Trophoblast cell (in vitro differentiated cells and primary cell): Measurements from ENCODE around the gene CTSZ.

Experiments
- DNase-seq, 2 donors: peaks; one replicate each; pipeline ENCODE4 v3.0.0-alpha.2; 2016
- H2AFZ ChIP-seq: 2 replicates; pipeline ENCODE4 v1.6.1; 2013; ENCODE audit warnings: low read length, moderate library complexity, mild to moderate bottlenecking; ENCODE audit not compliant: insufficient read depth, poor library complexity
- H2AK5ac ChIP-seq: 2 replicates; pipeline ENCODE4 v1.6.1; 2013; ENCODE audit warnings: mild to moderate bottlenecking, low read length
- H2BK120ac ChIP-seq: 2 replicates; pipeline ENCODE4 v1.6.1; 2013; ENCODE audit warnings: low read length, mild to moderate bottlenecking, moderate library complexity; ENCODE audit not compliant: insufficient read depth, poor library complexity
- H2BK12ac ChIP-seq: 2 replicates; pipeline ENCODE4 v1.6.1; 2013; ENCODE audit warnings: mild to moderate bottlenecking, low read length, moderate library complexity
- H2BK5ac ChIP-seq: 2 replicates; pipeline ENCODE4 v1.6.1; 2013; ENCODE audit warnings: low read length, low read depth, moderate library complexity, mild to moderate bottlenecking; ENCODE audit not compliant: poor library complexity
- H3K14ac ChIP-seq: 2 replicates; pipeline ENCODE4 v1.6.1; 2013; ENCODE audit warnings: mild to moderate bottlenecking, low read length
- H3K18ac ChIP-seq: 2 replicates; pipeline ENCODE4 v1.6.1; 2013; ENCODE audit warnings: mild to moderate bottlenecking, low read length
- H3K23ac ChIP-seq: 2 replicates; pipeline ENCODE4 v1.6.1; 2013; ENCODE audit warnings: low read length
- H3K27ac ChIP-seq: 2 replicates; pipeline ENCODE4 v1.5.1; 2013; ENCODE audit warnings: low read depth, mild to moderate bottlenecking, inconsistent platforms, low read length, moderate library complexity
- H3K27me3 ChIP-seq: 2 replicates; pipeline ENCODE4 v1.6.1; 2013; ENCODE audit warnings: inconsistent platforms, mild to moderate bottlenecking, low read length, moderate library complexity; ENCODE audit not compliant: insufficient read depth
- H3K36me3 ChIP-seq, 2 experiments: 1 replicate in 1 of 2; 2 replicates in 1 of 2; pipeline ENCODE4 v1.6.1; 2013; ENCODE audit warnings: low read length in 2 of 2, mild to moderate bottlenecking in 2 of 2, moderate library complexity in 1 of 2; ENCODE audit not compliant: insufficient read depth in 2 of 2, control insufficient read depth in 1 of 2
- H3K4ac ChIP-seq: 2 replicates; pipeline ENCODE4 v1.6.1; 2013; ENCODE audit warnings: low read depth, mild to moderate bottlenecking, low read length, moderate library complexity
- H3K4me1 ChIP-seq, 2 experiments: 1 replicate in 1 of 2; 2 replicates in 1 of 2; pipeline ENCODE4 v1.6.1; 2013; ENCODE audit warnings: low read length in 2 of 2, mild to moderate bottlenecking in 2 of 2, moderate library complexity in 1 of 2; ENCODE audit not compliant: insufficient read depth in 2 of 2, control insufficient read depth in 1 of 2
- H3K4me2 ChIP-seq: 2 replicates; pipeline ENCODE4 v1.6.1; 2013; ENCODE audit warnings: inconsistent platforms, mild to moderate bottlenecking, low read length, moderate library complexity
- H3K4me3 ChIP-seq: 2 replicates; pipeline ENCODE4 v1.5.1; 2013; ENCODE audit warnings: mild to moderate bottlenecking, low read depth, low read length, inconsistent platforms
- H3K79me1 ChIP-seq: one replicate; pipeline ENCODE4 v1.6.1; 2013; ENCODE audit warnings: low read length
- H3K79me2 ChIP-seq: 2 replicates; pipeline ENCODE4 v1.6.1; 2013; ENCODE audit warnings: low read length, mild to moderate bottlenecking; ENCODE audit not compliant: control insufficient read depth, insufficient read depth, poor library complexity
- H3K9ac ChIP-seq: 2 replicates; pipeline ENCODE4 v1.6.1; 2013; ENCODE audit warnings: mild to moderate bottlenecking, low read length
- H3K9me3 ChIP-seq: 2 replicates; pipeline ENCODE4 v1.6.1; 2013; ENCODE audit warnings: low read depth, mild to moderate bottlenecking, control low read depth, inconsistent platforms, low read length; ENCODE audit not compliant: insufficient read depth
- H4K12ac ChIP-seq: 2 replicates; pipeline ENCODE4 v1.6.1; 2013; ENCODE audit warnings: low read depth, mild to moderate bottlenecking, low read length, moderate library complexity
- H4K8ac ChIP-seq: 2 replicates; pipeline ENCODE4 v1.6.1; 2013; ENCODE audit warnings: low read depth, mild to moderate bottlenecking, low read length, moderate library complexity
- H4K91ac ChIP-seq: one replicate; pipeline ENCODE4 v1.6.1; 2013; ENCODE audit warnings: low read depth, mild to moderate bottlenecking, low read length, moderate library complexity
- WGBS: extraction: QIAGEN DNeasy Blood & Tissue Kit; methylation state at CpG from one replicate; pipeline ENCODE4 v1.1.7; 2013; ENCODE audit warnings: missing lambda C conversion rate; ENCODE audit not compliant: insufficient read length, insufficient coverage; ENCODE audit errors: extremely low coverage; 5-methylcytosine and 5-hydroxymethylcytosine counted together

Gene CTSZ

DNA sequence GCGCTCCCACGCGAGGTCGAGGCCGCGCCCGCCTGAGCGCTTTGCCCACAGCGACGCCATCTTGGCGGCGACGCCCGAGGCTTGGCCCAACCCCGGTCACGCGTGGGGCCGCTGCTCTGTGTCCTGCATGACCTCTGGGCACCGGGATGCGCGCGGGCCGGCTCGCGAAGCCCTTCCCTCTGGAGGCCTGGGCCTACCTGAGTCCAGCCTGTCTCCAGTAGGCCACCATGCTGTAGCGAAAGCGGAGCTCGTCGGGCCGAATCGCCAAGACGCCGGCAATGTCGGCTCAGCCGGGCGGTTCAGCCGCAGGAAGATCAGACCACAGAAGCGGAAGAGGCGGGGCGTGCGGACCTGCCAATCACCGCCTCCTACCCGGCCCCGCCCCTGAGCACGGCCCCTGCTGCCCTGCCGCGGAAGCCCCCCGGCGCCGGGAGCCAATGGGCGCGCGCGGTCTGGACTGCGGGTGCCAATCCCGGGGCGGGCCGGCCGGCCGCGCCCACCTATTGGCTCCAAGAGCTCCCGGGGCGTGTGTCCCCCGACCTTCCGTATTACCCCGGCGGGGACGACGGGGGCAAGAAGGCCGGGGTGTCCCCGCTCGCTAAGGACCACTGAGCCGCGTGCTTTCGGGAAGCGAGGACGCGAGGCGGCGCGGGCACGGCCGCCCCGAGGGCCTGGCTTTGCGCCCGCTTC is 25.1 kb upstream of the CTSZ start, which contains the start of gene ATP5F1E:
Gene ATP5F1E (minus strand): TSS at position 313 of the 690 bp plus-strand sequence. CDS start 84 bp downstream, at position 229.
- Histone ChIP-seq H3K36me3 (peaks cover 6 to 22% of the 10 kb centered on the region in 2 experiments), H3K4me1 (peaks cover 4 to 5% of the 10 kb centered on the region in 2 experiments), H3K27ac (peak within 1 kb of the TSS; percentile 65), H3K9me3 (no peaks in the 10 kb centered on the region), H3K4me3 (peak within 1 kb of the TSS; percentile 92), H4K91ac (peak within 1 kb of the TSS; percentile 100), H3K23ac (peak within 1 kb of the TSS; percentile 70), H3K79me1 (peaks cover 6% of the 10 kb centered on the region), H2BK120ac (peak within 1 kb of the TSS; percentile 99), H3K79me2 (peaks cover 9% of the 10 kb centered on the region), H4K8ac (peak within 1 kb of the TSS; percentile 98), H2AFZ (peak within 1 kb of the TSS; percentile 100), H4K12ac (peak within 1 kb of the TSS; percentile 98), H2BK12ac (peak within 1 kb of the TSS; percentile 89), H2AK5ac (peak within 1 kb of the TSS; percentile 91), H3K18ac (peak within 1 kb of the TSS; percentile 100), H3K4me2 (peak within 1 kb of the TSS; percentile 98), H3K14ac (peak within 1 kb of the TSS; percentile 100), H3K4ac (peak within 1 kb of the TSS; percentile 98), H3K27me3 (no peaks in the 10 kb centered on the region), H2BK5ac (peak within 1 kb of the TSS; percentile 91), H3K9ac (peak within 1 kb of the TSS; percentile 97)
- WGBS: no CpG with 5 or more reads among the region's 86 CpGs
- DNase-seq: peak; percentile 93 to 94

DNA sequence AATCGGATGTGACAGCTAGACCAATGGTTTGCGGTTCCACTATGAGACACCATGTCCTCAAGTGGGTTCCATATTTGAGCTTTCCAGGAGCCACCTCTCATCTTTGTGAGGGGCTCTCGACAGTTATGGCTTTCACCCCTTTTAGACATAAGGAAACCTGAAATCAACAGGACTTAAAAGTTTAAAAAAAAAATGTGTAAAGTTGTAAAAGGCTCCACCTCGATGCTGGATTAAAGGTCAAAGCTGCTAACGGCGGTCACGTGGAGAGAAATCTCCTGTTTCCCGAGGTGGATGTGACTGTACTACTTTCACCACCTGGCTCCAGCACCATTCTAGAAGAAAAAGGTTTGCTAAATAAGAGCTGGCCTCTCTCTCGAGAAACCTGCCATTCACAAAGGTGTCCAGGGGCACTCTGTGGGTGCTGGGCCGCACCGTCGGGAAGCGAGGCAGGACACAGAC is 24.5 kb upstream of the CTSZ start:
- H3K4me1 ChIP-seq: peaks cover 4 to 5% of the 10 kb centered on the region in 2 experiments
- peak overlapping the region; percentile 98 for H4K12ac ChIP-seq
- H3K14ac ChIP-seq: peak overlapping the region; percentile 100
- peak overlapping the region; percentile 98 for H3K4ac ChIP-seq
- peak overlapping the region; percentile 98 for H4K8ac ChIP-seq
- DNase-seq: peak in 1 of 2 donors; percentile 42
- H2BK12ac ChIP-seq: peak overlapping the region; percentile 17
- H3K27ac ChIP-seq: no peak overlapping the region
- peak overlapping the region; percentile 100 for H4K91ac ChIP-seq
- peaks cover 6 to 22% of the 10 kb centered on the region in 2 experiments for H3K36me3 ChIP-seq
- no peaks in the 10 kb centered on the region for H3K27me3 ChIP-seq
- no peak overlapping the region for H3K23ac ChIP-seq
- peak overlapping the region; percentile 99 for H2BK120ac ChIP-seq
- peaks cover 9% of the 10 kb centered on the region for H3K79me2 ChIP-seq
- H2BK5ac ChIP-seq: peak overlapping the region; percentile 91
- peaks cover 6% of the 10 kb centered on the region for H3K79me1 ChIP-seq
- peak overlapping the region; percentile 97 for H3K9ac ChIP-seq
- no peaks in the 10 kb centered on the region for H3K9me3 ChIP-seq
- H2AK5ac ChIP-seq: peak overlapping the region; percentile 91
- peak overlapping the region; percentile 92 for H3K4me3 ChIP-seq
- WGBS: no CpG with 5 or more reads among the region's 13 CpGs
- H2AFZ ChIP-seq: peak overlapping the region; percentile 100
- peak overlapping the region; percentile 71 for H3K4me2 ChIP-seq
- H3K18ac ChIP-seq: peak overlapping the region; percentile 100

DNA sequence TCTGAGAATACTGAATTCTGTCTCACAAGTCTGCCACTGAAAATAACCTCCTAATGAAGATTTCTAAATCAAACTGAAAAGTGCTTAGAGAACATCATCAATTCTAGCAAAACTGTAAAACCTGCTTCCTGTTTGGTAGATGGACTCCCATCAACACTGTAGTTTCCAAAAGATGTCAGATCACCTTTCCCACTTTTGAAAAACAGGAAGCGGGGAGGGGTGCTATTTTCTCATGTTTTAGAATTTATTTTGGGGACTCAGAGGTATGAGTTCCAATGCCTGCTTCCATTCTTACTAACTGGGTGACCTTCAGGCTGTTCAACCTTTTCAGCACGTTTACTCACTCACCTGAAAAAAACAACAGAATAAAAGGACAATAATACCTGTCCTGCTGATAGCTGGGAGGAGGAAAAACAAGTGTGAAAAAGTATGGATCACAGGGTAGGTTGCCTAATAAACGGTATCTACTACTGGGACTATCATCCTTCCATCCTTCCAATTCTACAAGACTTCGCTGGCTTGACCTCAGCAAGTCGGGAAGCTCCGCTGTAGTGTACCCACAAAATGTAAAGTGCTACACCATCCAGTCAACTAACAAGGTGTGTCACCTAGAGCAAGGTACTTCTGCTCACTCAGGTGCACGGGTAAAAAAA is 24.0 kb upstream of the CTSZ start:
- Histone ChIP-seq H3K9me3 (no peaks in the 10 kb centered on the region), H4K8ac (peak overlapping the region; percentile 43), H3K4ac (peak overlapping the region; percentile 98), H3K4me1 (peaks cover 4 to 5% of the 10 kb centered on the region in 2 experiments), H3K4me2 (peak overlapping the region; percentile 71), H4K91ac (no peak overlapping the region), H3K36me3 (peaks cover 6 to 19% of the 10 kb centered on the region in 2 experiments), H3K79me2 (peaks cover 9% of the 10 kb centered on the region), H3K23ac (peak overlapping the region; percentile 70), H3K9ac (peak overlapping the region; percentile 55), H2BK120ac (no peak overlapping the region), H2AK5ac (peak overlapping the region; percentile 91), H2AFZ (no peak overlapping the region), H3K27me3 (no peaks in the 10 kb centered on the region), H2BK5ac (peak overlapping the region; percentile 37), H3K18ac (peak overlapping the region; percentile 89), H4K12ac (no peak overlapping the region), H3K4me3 (peak overlapping the region; percentile 92), H3K27ac (no peak overlapping the region), H3K79me1 (peaks cover 6% of the 10 kb centered on the region), H3K14ac (peak overlapping the region; percentile 25), H2BK12ac (peak overlapping the region; percentile 17)
- no peak for DNase-seq
- WGBS: no CpG with 5 or more reads among the region's 7 CpGs

DNA sequence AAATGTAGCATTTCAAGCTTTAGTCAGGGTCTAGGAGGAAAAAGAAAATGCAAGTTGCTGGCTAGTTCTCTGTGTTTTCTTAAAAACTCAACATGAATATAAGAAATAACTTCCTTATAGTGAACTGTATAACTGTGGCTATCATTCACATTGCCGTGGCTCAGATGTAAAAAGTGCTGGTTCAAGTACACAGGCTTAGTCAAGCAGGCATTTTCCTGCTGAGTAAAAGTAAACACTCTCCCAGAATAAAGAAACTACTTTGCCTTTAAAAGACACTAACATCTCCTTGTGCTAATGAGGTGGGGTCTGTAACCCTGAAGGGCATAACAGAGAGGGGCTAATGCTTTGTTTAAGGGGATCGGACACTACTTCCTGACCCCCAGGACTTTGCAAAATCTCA is 21.8 kb upstream of the CTSZ start:
- no peak overlapping the region for H3K4ac ChIP-seq
- no peak for DNase-seq
- H4K8ac ChIP-seq: no peak overlapping the region
- peaks cover 11 to 23% of the 10 kb centered on the region in 2 experiments for H3K36me3 ChIP-seq
- no peak overlapping the region for H3K9ac ChIP-seq
- no peak overlapping the region for H4K12ac ChIP-seq
- H3K18ac ChIP-seq: no peak overlapping the region
- no peak overlapping the region for H2BK120ac ChIP-seq
- H3K4me1 ChIP-seq: peaks cover 4 to 5% of the 10 kb centered on the region in 2 experiments
- H3K4me2 ChIP-seq: no peak overlapping the region
- no peak overlapping the region for H2BK5ac ChIP-seq
- H3K23ac ChIP-seq: no peak overlapping the region
- H2AK5ac ChIP-seq: no peak overlapping the region
- no peak overlapping the region for H3K4me3 ChIP-seq
- H2AFZ ChIP-seq: no peak overlapping the region
- H2BK12ac ChIP-seq: no peak overlapping the region
- no peaks in the 10 kb centered on the region for H3K9me3 ChIP-seq
- H3K14ac ChIP-seq: no peak overlapping the region
- H3K27ac ChIP-seq: no peak overlapping the region
- H4K91ac ChIP-seq: no peak overlapping the region
- WGBS: no CpG with 5 or more reads among the region's 2 CpGs
- H3K79me1 ChIP-seq: peaks cover 6% of the 10 kb centered on the region
- H3K79me2 ChIP-seq: peaks cover 9% of the 10 kb centered on the region
- no peaks in the 10 kb centered on the region for H3K27me3 ChIP-seq
